KBM-7 (cell line): ENCODE data around the gene GCNT2.

Experiments
- DNase-seq: peaks from one replicate; pipeline ENCODE4 v3.0.0-alpha.2; 2015
- in situ Hi-C: fragments of 300-500 bp; cut with MboI; formaldehyde crosslinking; loops from 2 replicates; pipeline ENCODE4 v1.14.3; 2020; ENCODE audit warnings: low sequenced_read_pairs, low pct_unique_long_range_greater_than_20kb, mixed read lengths

GCNT2 gene

GRCh38 chr6:10537726-10538125 is 16.6 kb downstream of the GCNT2 start:
- DNase-seq: no peak
- in situ Hi-C loops: no loop called here

GRCh38 chr6:10540073-10540746 is 19.1 kb downstream of the GCNT2 start:
- in situ Hi-C loops: no loop called here
- DNase-seq: no peak

GRCh38 chr6:10541591-10541990 is 20.4 kb downstream of the GCNT2 start:
- DNase-seq: no peak
- in situ Hi-C loops: no loop called here

GRCh38 chr6:10542213-10542612 is 21.1 kb downstream of the GCNT2 start:
- DNase-seq: peak; percentile 55
- in situ Hi-C loops: no loop called here

- in situ Hi-C loops: no loop called here
Observed at GRCh38 chr6:10543488-10543887, 22.3 kb downstream of the GCNT2 start.

GRCh38 chr6:10545482-10545881 is 24.3 kb downstream of the GCNT2 start:
- in situ Hi-C loops: no loop called here
- no peak for DNase-seq

More at GRCh38 chr6:10543488-10543887, 22.3 kb downstream of the GCNT2 start:
- DNase-seq: no peak

GRCh38 chr6:10547809-10548208 is 26.7 kb downstream of the GCNT2 start:
- in situ Hi-C loops: no loop called here
- no peak for DNase-seq

- in situ Hi-C loops: no loop called here
- no peak for DNase-seq
Observed at GRCh38 chr6:10550764-10551163, 29.6 kb downstream of the GCNT2 start.

GRCh38 chr6:10552270-10552810 is 31.2 kb downstream of the GCNT2 start:
- in situ Hi-C loops: no loop called here
- DNase-seq: no peak

- in situ Hi-C loops: no loop called here
- DNase-seq: no peak
Observed at GRCh38 chr6:10553871-10554270, 32.7 kb downstream of the GCNT2 start.

- in situ Hi-C loops: no loop called here
- no peak for DNase-seq
Observed at GRCh38 chr6:10554826-10555225, 33.7 kb downstream of the GCNT2 start.

- DNase-seq: no peak
- in situ Hi-C loops: no loop called here
Observed at GRCh38 chr6:10555625-10556309, 34.6 kb downstream of the GCNT2 start.

- in situ Hi-C loops: no loop called here
- no peak for DNase-seq
Observed at GRCh38 chr6:10556589-10556988, 35.4 kb downstream of the GCNT2 start.

GRCh38 chr6:10556992-10557391 is 35.8 kb downstream of the GCNT2 start:
- in situ Hi-C loops: no loop called here
- no peak for DNase-seq

- in situ Hi-C loops: no loop called here
Observed at GRCh38 chr6:10557913-10558312, 36.8 kb downstream of the GCNT2 start.

GRCh38 chr6:10558565-10558964 is 37.4 kb downstream of the GCNT2 start:
- in situ Hi-C loops: no loop called here
- DNase-seq: no peak

More at GRCh38 chr6:10557913-10558312, 36.8 kb downstream of the GCNT2 start:
- no peak for DNase-seq

GRCh38 chr6:10559522-10560152 is 38.5 kb downstream of the GCNT2 start:
- no peak for DNase-seq
- in situ Hi-C loops: no loop called here

GRCh38 chr6:10561611-10562199 is 40.6 kb downstream of the GCNT2 start:
- in situ Hi-C loops: no loop called here
- DNase-seq: no peak

- in situ Hi-C loops: no loop called here
- DNase-seq: no peak
Observed at GRCh38 chr6:10564975-10565673, 44.0 kb downstream of the GCNT2 start.
